Measurements from ENCODE around the gene CARHSP1.

DNA sequence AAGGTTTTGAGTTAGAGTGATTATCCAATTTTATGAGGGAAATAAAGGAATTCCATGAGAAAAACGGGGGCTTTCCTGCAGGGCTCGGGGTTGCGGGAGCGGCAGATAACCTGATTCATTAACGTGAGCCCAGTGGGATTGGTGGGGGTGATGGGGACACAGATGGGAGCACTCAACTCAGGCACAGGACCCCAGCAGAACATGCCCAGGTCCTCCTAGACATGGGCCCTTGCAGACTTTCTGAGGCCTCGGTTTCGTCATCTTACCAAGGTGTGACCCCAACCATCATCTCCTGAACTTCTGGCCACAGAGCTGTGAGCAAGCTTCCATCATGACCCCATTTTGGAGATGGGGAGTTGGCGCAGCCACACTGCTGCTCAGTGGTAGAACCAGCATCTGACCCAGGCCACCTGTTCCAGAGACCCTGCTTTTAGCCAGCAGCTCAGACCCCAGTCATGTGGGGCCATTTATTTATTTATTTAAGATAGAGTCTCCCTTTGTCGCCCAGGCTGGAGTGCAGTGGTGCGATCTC is 22.3 kb downstream of the CARHSP1 start:
- TF ChIP-seq FOXM1 (IDR thresholded peaks at IDR 0.05; ENCODE audit: borderline replicate concordance): no peak
- no peak for TF ChIP-seq ARNT (IDR thresholded peaks at IDR 0.05)
- TF ChIP-seq FOXK2 (IDR thresholded peaks at IDR 0.05): no peak

Data from HEK293T (cell line).